GM10266 (cell line): Measurements from ENCODE around the gene MON1A.

Experiments
- DNase-seq: peaks from one replicate; pipeline ENCODE4 v3.0.0; 2012; ENCODE audit errors: extremely low spot score
- CTCF ChIP-seq: IDR thresholded peaks from 2 replicates; pipeline ENCODE4 v1.5.1; 2012; ENCODE audit warnings: mild to moderate bottlenecking, low read depth; ENCODE audit not compliant: control insufficient read depth, insufficient read depth; ENCODE audit errors: missing control alignments

The MON1A gene

DNA sequence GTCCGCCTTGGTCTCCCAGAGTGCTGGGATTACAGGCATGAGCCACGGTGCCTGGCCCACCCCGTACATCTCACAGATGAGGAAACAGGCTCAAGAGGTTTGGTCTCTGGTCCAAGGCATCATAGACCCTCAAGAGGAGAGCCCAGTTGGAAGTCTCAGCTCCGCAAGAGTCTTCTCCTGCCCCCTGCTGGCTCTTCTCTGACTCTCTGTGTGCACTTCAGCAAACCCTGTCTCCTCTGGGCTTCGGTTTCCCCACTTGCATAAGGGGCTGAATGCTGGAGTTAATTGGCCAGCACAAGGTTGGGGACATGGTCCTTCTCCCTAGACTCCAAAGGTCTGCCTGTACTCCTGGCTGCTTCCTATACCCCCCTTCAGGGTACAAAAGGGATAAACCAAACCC lies 29.8 kb downstream of the MON1A start:
- TF ChIP-seq CTCF, result peak; percentile 20
- peak; percentile 52 for DNase-seq

GRCh38 chr3:49898991-49899390 lies 30.6 kb downstream of the MON1A start:
- DNase-seq, result no peak

GRCh38 chr3:49896345-49896744 lies 33.3 kb downstream of the MON1A start:
- DNase-seq, result no peak
- TF ChIP-seq CTCF, result no peak

More at GRCh38 chr3:49898991-49899390, 30.6 kb downstream of the MON1A start:
- TF ChIP-seq CTCF, result no peak

DNA sequence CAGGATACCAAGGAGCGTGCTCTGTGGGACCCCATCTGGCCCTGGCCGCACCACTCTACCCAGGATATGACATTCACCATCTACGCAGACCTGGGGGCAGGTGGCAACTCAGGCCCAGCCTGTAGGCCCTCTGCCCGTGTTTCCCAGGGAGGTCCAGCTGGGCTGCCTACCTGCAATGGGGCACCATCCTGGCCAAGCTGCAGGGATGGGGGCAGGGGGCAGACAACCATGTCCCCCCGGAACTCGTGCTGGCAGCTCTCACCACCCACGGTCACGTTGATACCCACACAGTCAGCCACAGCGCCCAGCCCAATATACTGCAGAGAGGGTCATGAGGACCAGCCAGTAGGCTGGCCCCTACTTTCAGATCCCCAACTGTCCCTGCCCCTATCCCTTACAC lies 33.8 kb downstream of the MON1A start:
- no peak for DNase-seq
- TF ChIP-seq CTCF, result no peak

- DNase-seq, result no peak
- TF ChIP-seq CTCF, result no peak
Measured at GRCh38 chr3:49889296-49889695, 40.3 kb downstream of the MON1A start.

GRCh38 chr3:49886922-49887265 lies 42.7 kb downstream of the MON1A start:
- no peak for DNase-seq
- TF ChIP-seq CTCF, result no peak

DNA sequence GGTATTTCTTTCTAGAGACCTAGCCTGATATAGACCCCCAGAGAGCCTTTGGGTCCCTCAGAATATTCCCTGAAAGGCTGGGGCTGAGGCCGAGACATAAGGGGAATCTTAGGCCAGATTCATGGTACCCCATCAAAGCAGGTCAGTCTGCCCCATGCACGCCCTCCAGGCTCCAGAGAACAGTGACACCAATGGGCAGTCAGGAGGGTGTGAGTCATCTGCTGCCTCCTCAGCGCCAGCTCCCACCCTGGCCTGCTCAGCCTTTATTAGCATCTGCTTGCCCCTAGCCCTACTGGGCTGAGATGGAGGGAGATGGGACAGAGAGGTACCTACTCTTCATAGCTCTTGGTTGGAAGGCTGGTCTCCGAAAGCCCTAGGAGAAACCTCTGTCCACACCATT lies 45.6 kb downstream of the MON1A start:
- DNase-seq, result no peak
- TF ChIP-seq CTCF, result no peak
